HG02642 (cell line): ENCODE results near the gene SLFN5.
"Not testable (repeated sequence)": the region's sequence is repeated elsewhere in the genome, so short reads cannot be mapped to it uniquely, and the experiment has no call there.

Source experiments
- ATAC-seq: cut with Tn5 transposase; IDR thresholded peaks from one replicate; pipeline ENCODE4 v1.9.1; 2021; ENCODE audit warnings: mild to moderate bottlenecking; ENCODE audit not compliant: unreplicated experiment, poor library complexity

The SLFN5 gene

GRCh38 chr17:35242805-35243560, at the start of gene SLFN5:
SLFN5 (plus strand) TSS chr17:35243072; CDS start chr17:35258691, 15,619 bp downstream.
- ATAC-seq = peak; percentile 59

- not testable (repeated sequence) for ATAC-seq
Measured at GRCh38 chr17:35194001-35194400, 48.9 kb upstream of the SLFN5 start, which contains the start of gene SLC35G3. SLC35G3 (minus strand) TSS chr17:35194393; CDS start chr17:35194307, 86 bp downstream.

- ATAC-seq = not testable (repeated sequence)
Measured at GRCh38 chr17:35195062-35195461, 47.8 kb upstream of the SLFN5 start.

- ATAC-seq = not testable (repeated sequence)
Measured at GRCh38 chr17:35202582-35202981, 40.3 kb upstream of the SLFN5 start.

DNA sequence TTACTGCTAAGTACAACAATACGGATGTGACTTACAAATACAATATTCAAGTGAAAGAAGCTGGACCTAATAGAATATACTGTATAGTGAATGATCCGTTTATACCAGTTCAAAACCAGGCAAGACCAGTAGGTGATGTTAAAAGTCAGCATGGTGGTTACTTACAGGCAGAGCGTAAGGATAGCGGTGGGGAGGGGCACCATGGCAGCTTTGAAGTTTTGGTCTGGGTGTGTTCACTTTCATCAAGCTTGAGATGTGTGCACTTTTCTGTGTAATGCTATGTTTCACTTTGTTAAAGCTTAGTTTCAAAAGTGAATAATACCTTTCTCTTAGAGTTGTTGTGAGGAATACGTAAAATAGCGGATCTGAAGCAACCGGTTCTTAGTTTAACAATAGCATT, 32.1 kb upstream of the SLFN5 start:
- ATAC-seq = no peak

GRCh38 chr17:35212668-35213067, 30.2 kb upstream of the SLFN5 start:
- no peak for ATAC-seq

- ATAC-seq = no peak
Measured at GRCh38 chr17:35213412-35213940, 29.4 kb upstream of the SLFN5 start.

- no peak for ATAC-seq
Measured at GRCh38 chr17:35214192-35214591, 28.7 kb upstream of the SLFN5 start.

- ATAC-seq = no peak
Measured at GRCh38 chr17:35214631-35215273, 28.1 kb upstream of the SLFN5 start.

GRCh38 chr17:35217107-35217506, 25.8 kb upstream of the SLFN5 start:
- no peak for ATAC-seq

DNA sequence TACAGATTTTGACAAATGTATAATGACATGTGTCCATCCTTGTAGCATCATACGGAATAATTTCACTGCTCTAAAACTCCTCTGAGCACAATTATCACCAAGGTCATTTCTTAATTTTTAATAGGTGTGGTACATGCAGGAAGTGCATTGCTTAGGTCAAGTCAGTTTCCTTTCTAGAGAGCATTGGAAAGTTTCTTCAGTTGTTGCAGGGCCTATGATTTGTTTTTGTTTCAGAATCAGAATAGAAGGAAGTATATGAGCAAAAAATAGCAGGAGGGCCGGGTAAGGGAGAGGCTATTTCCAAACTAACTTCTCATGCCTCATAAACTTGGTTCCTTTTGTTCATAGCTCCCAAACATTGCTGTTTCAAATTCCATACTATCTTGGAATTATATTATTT, 24.0 kb upstream of the SLFN5 start:
- ATAC-seq = no peak

- ATAC-seq = no peak
Measured at GRCh38 chr17:35222452-35222851, 20.4 kb upstream of the SLFN5 start.

DNA sequence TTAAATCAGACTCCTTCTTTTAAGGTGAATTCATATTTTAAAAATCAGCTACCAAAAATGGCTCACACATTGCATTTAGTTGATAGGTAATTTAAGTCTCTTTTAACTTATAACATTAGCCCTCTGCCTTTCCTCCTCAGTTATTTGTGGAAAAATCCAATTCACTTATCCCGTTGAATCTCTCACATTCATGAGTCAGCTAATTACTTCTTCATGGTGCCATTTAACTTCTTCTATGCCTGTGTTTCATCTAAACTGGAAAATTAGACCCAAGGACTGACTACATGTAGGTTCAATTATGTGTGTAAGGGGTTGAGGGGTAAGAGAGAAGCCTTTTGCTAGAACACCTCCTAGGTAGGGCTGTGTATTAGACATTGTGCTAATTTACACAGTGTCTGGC, 18.4 kb upstream of the SLFN5 start:
- no peak for ATAC-seq

GRCh38 chr17:35227546-35227945, 15.3 kb upstream of the SLFN5 start:
- ATAC-seq = no peak

GRCh38 chr17:35229638-35230037, 13.2 kb upstream of the SLFN5 start:
- no peak for ATAC-seq

- ATAC-seq = not testable (repeated sequence)
Measured at GRCh38 chr17:35234315-35234714, 8.6 kb upstream of the SLFN5 start.

GRCh38 chr17:35235289-35235688, 7.6 kb upstream of the SLFN5 start:
- no peak for ATAC-seq

DNA sequence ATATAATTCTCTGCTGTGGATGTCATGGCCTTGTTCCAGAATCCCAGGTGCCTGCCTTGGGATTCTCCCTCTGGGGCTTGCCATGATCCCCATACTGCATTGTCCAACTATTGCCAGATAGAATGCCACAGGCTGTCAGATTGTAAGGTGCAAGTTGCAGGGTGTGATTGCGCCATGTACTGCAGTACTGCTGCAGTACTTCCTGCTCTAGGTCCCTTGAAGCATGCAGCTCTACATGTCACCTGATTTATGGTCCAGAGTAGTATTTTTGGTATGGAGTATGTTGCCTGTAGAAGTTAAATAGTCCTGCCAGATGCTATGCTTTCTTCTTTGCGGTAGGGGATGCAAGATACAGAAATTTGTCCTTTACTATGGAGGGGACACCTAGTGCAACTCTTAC, 7.0 kb upstream of the SLFN5 start:
- ATAC-seq = no peak

- ATAC-seq = no peak
Measured at GRCh38 chr17:35236821-35237220, 6.1 kb upstream of the SLFN5 start.

DNA sequence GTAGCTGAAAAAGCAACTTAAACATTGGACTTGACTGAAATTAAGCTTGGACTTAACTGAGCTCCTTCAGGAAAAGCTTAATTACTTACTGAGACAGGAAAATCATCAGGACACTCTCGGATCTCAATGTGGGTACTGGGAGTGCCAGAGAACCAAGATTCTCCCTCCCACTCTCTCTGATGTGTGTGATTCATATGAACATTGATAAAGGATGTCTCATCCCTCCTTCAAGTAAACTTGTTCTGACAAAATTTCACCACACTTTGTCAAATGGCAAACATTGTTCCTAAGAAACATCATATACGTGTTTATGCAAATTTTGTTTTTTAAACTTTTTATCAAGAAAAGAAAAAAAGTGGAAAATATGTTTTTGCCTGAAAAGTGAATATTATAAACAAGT, 4.1 kb upstream of the SLFN5 start:
- no peak for ATAC-seq

GRCh38 chr17:35239823-35240222, 3.0 kb upstream of the SLFN5 start:
- no peak for ATAC-seq

GRCh38 chr17:35240861-35241260, 2.0 kb upstream of the SLFN5 start:
- no peak for ATAC-seq
